ENCODE measurements around the gene TANK.

TANK gene

GRCh38 chr2:161134547-161135518, 25.4 kb upstream of the TANK start:
- no peak for DNase-seq

GRCh38 chr2:161135951-161136593, 24.2 kb upstream of the TANK start:
- no peak for DNase-seq

- DNase-seq = no peak
These were observed 23.4 kb upstream of the TANK start for GRCh38 chr2:161136696-161137324.

- no peak for DNase-seq
These were observed 21.8 kb upstream of the TANK start for GRCh38 chr2:161138429-161138828.

GRCh38 chr2:161139098-161139987, 20.9 kb upstream of the TANK start:
- no peak for DNase-seq

- no peak for DNase-seq
These were observed 19.2 kb upstream of the TANK start for GRCh38 chr2:161141033-161141432.

- DNase-seq = no peak
These were observed 13.9 kb upstream of the TANK start for GRCh38 chr2:161146209-161146775.

- no peak for DNase-seq
These were observed 13.2 kb upstream of the TANK start for GRCh38 chr2:161146996-161147395.

- no peak for DNase-seq
These were observed 12.4 kb upstream of the TANK start for GRCh38 chr2:161147856-161148255.

GRCh38 chr2:161150704-161151103, 9.5 kb upstream of the TANK start:
- DNase-seq = no peak

GRCh38 chr2:161152302-161152701, 7.9 kb upstream of the TANK start:
- DNase-seq = no peak

- no peak for DNase-seq
These were observed 1.3 kb upstream of the TANK start for GRCh38 chr2:161158882-161159281.

GRCh38 chr2:161159456-161160225, 587 bp upstream of the TANK start:
- DNase-seq = no peak

GRCh38 chr2:161161074-161161706, 962 bp downstream of the TANK start:
- no peak for DNase-seq

- DNase-seq = no peak
These were observed 3.2 kb downstream of the TANK start for GRCh38 chr2:161163440-161163839.

GRCh38 chr2:161164161-161164560, 3.9 kb downstream of the TANK start:
- DNase-seq = no peak

GRCh38 chr2:161165266-161165665, 5.0 kb downstream of the TANK start:
- DNase-seq = no peak

GRCh38 chr2:161165811-161166210, 5.6 kb downstream of the TANK start:
- no peak for DNase-seq

- DNase-seq = no peak
These were observed 6.5 kb downstream of the TANK start for GRCh38 chr2:161166538-161167409.

GRCh38 chr2:161169335-161169734, 9.1 kb downstream of the TANK start:
- no peak for DNase-seq
